ENCODE data around the gene ENPP5.
A peak's percentile ranks its signal among the peaks of the same experiment; 100 is the strongest.

Gene ENPP5

DNA sequence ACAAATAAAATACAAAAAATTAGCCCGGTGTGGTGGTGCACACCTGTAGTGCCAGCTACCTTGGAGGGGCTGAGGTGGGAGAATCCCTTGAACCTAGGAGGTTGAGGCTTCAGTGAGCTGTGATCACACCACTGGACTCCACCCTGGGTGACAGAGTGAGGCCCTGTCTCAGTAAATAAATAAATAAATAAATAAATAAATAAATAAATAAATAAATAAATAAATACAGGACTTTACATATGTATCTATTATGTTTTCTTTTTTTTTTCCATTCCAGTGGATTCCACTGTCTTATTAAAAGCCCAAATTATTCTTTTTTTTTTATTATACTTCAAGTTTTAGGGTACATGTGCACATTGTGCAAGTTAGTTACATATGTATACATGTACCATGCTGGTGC is 41.1 kb upstream of the ENPP5 start:
- TF ChIP-seq, protein P1, sequence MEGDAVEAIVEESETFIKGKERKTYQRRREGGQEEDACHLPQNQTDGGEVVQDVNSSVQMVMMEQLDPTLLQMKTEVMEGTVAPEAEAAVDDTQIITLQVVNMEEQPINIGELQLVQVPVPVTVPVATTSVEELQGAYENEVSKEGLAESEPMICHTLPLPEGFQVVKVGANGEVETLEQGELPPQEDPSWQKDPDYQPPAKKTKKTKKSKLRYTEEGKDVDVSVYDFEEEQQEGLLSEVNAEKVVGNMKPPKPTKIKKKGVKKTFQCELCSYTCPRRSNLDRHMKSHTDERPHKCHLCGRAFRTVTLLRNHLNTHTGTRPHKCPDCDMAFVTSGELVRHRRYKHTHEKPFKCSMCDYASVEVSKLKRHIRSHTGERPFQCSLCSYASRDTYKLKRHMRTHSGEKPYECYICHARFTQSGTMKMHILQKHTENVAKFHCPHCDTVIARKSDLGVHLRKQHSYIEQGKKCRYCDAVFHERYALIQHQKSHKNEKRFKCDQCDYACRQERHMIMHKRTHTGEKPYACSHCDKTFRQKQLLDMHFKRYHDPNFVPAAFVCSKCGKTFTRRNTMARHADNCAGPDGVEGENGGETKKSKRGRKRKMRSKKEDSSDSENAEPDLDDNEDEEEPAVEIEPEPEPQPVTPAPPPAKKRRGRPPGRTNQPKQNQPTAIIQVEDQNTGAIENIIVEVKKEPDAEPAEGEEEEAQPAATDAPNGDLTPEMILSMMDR (conservative IDR thresholded peaks at IDR 0.05): no peak
- H3K27ac ChIP-seq: no peak overlapping the region

DNA sequence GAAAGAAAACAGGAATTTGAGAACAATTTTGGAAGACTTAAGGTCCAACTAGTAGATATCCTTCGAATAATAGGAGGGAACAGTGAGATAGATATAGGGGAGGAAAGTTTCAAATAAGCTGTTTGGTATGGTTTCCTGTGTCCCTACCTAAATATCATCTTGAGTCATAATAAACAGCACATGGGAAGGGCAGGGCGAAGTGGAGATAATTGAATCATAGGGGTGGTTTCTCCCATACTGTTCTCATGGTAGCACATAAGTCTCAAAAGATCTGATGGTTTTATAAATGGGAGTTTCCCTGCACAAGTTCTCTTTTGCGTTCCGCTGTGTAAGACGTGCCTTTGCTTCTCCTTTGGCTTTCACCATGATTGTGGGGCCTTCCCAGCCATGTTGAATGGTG is 39.5 kb upstream of the ENPP5 start:
- TF ChIP-seq, protein P1 (conservative IDR thresholded peaks at IDR 0.05): no peak
- no peak overlapping the region for H3K27ac ChIP-seq

DNA sequence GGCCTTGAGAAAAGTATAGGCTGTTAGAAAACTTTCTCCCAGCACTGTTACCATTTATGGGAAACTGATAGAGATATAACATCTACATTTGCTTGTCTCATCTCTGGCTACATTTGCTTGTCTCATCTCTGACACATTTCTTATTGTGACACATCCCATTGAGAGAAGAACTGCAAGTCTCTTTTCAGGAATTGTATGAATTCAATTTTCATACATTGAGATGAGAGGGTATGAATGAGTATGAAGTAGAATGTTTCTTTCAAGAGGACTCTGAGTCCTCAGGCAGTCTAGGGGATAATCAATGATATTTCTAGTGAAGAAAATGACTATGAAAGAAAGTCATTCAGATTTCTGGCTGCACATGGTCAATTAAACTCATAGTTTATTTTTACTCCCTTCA is 37.5 kb upstream of the ENPP5 start:
- TF ChIP-seq, protein P1 (conservative IDR thresholded peaks at IDR 0.05): no peak

DNA sequence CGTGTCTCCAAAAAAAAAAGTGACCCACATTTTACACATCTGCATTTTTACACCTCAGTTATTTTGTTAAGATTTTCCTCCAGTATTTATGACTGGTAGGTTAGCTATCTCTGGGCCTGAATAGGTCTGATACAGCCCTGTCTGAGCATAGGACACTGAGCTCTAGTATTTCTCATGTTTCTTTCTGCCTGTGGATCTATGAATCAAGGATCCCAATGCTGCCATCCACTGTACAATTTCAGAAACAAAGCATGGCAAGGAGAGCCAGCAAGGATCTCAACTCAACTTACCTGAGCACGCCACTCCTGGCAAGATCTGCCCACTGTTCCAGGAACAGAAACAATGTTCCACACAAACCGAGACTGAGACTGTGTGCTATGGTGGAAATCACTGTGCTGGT is 36.4 kb upstream of the ENPP5 start:
- no peak overlapping the region for H3K27ac ChIP-seq
- TF ChIP-seq, protein P1 (conservative IDR thresholded peaks at IDR 0.05): peak; percentile 30

More for the DNA sequence above, 37.5 kb upstream of the ENPP5 start:
- H3K27ac ChIP-seq: no peak overlapping the region

DNA sequence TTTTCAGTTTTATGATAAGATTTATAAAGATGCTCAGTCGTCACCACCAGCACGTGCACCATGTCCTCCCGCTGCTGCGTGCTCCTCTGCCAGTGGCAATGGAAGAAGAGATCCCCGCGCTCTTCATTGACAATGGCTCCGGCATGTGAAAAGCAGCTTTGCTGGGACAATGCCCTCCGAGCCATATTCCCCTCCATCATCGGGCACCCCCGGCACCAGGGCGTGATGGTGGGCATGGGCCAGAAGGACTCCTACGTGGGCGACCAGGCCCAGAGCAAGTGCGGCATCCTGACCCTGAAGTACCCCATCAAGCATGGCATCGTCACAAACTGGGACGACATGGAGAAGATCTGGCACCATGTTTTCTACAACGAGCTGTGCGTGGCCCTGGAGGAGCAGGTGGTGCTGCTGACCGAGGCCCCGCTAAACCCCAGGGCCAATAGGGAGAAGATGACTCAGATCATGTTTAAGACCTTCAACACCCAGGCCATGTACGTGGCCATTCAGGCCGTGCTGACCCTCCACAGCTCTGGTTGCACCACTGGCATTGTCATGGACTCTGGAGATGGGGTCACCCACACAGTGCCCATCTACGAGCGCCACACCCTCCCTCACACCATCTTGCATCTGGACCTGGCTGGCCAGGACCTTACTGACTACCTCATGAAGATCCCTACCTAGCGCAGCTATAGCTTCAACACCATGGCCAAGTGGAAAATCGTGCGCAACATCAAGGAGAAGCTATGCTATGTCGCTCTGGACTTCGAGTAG is 34.3 kb upstream of the ENPP5 start:
- H3K27ac ChIP-seq: no peak overlapping the region
- TF ChIP-seq, protein P1 (conservative IDR thresholded peaks at IDR 0.05): no peak

DNA sequence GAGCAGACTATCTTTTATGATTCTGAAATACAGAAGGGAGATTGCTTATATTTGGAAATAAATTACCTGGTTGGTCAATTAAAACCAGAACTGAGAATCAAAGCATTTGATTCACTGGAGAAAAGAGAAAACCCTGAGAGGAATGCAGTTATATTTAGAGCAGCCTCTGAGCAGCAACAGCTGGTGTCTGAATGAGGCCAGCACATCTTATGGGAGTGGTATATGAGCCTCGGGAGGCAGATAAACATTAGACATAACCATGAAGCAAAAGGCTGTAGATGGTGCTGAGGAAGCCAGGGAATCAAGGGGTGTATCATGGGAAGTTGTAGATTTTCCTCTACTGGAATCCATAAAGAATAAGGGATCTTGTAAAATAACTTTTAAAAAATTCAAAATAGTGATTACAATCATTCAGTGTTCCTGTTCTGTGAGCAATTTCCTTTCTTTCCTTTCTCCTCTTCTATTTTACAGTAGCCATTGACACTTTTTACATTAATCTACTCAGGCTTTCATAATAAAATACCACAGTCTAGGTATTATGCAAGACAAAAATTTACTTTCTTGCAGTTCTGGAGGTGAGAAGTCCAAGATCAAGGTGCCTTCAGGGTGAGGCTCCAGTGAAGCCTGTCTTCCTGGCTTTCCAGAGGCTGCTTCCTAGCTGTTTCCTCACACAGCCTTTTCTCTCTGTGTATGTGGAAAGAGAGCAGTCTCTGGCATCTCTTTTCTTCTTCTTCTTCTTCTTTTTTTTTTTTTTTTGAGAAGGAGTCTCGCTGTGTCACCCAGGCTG is 32.8 kb upstream of the ENPP5 start:
- TF ChIP-seq, protein P1 (conservative IDR thresholded peaks at IDR 0.05): no peak

DNA sequence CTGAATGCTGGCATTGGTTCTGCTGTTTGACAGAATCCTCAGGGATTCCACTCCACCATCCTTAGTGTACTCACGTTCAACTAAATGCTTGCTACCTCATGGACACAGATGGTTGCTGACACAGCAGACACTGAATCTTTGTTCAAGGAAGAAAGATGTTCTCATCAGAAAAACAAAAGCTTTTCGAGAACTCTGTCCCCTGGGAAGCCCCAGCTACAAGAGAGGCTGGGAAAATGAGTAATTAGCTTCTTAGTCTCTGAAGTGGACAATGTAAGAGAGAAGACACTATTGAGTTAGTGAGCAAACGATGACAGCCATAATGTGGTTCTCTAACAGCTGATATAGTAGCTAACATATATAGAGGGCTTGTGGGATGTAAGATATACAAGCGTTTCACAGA is 30.9 kb upstream of the ENPP5 start:
- TF ChIP-seq, protein P1 (conservative IDR thresholded peaks at IDR 0.05): no peak
- H3K27ac ChIP-seq: no peak overlapping the region

More for the DNA sequence above, 32.8 kb upstream of the ENPP5 start:
- H3K27ac ChIP-seq: no peak overlapping the region

Data from VCaP (cell line).